ENCODE results near the gene UST. TPM values are rescaled to one million over a fixed set of nuclear protein-coding genes. Genes with fewer than 3 reads are reported as not detected.

The UST gene
- total and polyA plus RNA-seq, 2 of the 8 experiments (the other 6 are each of a cell fraction or from before 2014, with no cell fraction given) = 13.5 to 34.5 TPM

- TF ChIP-seq HDAC2 (IDR thresholded peaks at IDR 0.05; ENCODE audit: borderline replicate concordance in 1 of 2, low read depth in 2 of 2, low read length in 2 of 2) = no peak
Observed at GRCh38 chr6:148750838-148751792, 4.3 kb downstream of the UST start (continued).

Data from H1 (cell line).